Activated CD4-positive, alpha-beta T cell treated with anti-CD3 and anti-CD28 coated beads, Interleukin-2, amount 50 U/mL, for 1 hour (primary cell): ENCODE data around the gene SDCBP2.

Experiments used
- DNase-seq: peaks from one replicate; pipeline ENCODE4 v3.0.0-alpha.2; 2020

Gene SDCBP2

DNA sequence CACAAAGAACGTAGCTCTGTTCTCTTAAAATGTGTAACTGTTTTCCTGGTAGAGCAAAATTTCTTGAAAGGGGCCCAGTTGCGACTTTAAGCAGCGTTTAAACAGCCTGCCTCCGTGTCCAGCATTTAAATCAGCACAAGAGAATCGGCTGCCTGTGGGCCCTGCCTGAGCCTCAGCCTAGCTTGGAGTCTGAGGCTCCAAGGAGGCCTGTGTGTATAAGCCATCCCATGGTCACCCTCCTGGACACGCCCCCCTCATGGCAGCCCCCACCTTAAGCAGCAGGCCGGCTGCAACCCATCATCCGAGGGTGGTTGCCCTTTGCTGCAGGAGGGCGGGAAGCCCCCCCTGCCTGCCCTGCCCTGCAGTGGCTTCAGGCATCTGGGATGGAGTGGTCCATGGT, 18.9 kb downstream of the SDCBP2 start:
- DNase-seq, result no peak

DNA sequence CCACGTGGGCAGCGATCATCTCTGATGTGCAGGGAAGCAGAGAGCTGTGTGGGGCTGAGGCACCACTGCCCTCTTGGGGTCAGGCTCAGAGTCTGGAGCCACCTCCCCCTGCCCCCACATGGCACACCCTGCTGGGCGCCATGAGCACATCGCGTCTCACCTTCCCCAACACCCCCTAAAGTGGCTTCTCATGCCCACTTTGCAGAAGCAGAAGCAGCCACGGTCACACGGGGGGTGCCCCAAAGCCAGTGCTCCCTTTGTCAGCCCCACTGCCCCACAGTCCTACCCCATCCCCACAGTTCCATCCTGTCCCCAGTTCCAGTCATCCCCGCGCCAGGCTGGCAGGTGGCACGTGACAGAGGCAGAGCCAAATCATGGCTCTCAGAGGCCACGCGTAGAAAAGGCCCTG, 19.5 kb downstream of the SDCBP2 start:
- no peak for DNase-seq

DNA sequence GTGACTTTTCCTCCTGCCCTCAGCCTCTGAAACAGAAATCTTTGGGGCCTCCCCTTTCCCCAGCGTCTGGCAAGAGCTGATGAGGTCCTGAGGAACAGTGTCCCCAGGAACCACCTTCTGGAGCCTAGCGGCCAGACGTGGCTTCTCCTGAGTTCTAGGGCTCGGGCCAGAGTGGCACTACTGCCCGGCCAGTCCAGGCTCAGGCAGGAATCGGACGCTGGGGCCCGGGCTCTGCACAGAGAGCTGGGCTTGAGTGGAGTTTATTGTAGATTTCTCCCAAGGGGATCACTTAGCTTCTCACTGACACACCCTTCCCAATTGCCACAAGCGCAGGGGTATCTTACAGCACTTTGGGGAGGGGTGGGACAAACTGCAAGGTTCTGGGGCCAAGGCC, 20.2 kb downstream of the SDCBP2 start:
- no peak for DNase-seq

DNA sequence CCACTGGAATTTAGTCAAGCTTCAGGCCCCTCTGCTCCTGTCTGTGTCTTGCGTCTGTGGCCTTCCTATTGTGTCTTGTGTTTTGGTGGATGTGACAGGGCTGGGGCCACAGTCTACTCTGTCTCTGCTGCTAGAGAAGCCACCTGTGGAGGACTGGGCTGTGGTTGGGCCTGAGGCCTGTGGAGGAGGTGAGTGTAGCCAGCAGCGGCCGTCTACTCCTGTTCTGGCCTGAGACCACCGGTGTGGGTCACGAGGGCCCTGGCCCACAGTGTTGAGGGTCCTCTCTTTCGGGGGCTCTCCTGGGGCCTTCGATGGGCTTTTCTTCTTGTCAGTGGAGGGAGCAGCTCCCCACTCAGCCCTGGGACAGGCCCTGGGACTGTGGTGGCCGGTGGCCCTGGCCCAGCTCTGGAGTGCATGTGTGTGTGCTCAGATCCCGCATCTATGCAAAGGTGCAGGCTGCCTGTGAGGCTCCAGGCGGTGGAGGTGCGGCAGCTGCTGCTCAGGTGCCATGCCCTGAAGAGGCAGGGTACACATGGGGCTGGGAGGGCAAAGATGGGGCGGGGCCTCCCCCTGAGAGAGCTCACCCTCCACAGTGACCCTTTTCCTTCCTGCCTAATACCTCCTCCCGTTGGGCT, 20.8 kb downstream of the SDCBP2 start:
- no peak for DNase-seq

DNA sequence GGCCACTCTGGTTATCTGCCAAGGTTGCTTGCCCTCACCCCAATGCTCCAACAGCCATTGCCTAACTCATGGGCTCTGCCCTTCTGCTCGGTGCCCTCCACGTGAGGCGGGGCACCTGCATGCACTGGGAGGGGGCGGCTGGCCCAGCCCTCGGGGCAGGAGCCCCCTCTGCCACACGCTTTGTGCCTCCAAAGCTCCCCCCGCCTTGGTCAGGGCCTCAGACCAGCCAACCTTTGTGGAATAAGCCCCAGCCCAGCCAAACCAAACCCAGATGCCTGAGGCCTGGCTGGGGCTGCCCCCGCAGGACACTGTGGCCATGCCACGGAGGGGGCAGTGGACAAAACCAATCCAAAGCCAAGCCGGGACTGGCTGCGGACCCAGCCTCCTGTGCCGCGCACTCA, 21.4 kb downstream of the SDCBP2 start:
- DNase-seq, result no peak

DNA sequence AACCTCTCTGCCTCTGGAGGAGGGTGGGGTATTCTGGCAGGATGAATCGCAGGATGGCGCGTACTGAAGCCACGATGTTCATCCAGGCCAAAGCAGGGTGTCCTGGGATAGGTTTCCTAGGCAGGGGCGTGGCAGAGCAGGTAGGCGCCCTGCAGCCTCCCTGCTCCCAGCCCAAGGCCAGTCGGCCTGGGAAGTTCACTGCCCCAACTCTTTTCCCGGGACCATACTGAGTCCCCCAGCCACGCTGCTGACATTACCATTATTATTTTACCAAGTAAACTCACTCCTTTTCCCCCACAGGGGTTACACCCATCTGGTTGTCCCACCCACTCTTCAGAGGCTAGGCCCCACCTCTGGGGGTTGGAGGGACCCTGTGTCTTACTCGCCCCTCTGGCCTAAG, 21.8 kb downstream of the SDCBP2 start:
- DNase-seq, result no peak

DNA sequence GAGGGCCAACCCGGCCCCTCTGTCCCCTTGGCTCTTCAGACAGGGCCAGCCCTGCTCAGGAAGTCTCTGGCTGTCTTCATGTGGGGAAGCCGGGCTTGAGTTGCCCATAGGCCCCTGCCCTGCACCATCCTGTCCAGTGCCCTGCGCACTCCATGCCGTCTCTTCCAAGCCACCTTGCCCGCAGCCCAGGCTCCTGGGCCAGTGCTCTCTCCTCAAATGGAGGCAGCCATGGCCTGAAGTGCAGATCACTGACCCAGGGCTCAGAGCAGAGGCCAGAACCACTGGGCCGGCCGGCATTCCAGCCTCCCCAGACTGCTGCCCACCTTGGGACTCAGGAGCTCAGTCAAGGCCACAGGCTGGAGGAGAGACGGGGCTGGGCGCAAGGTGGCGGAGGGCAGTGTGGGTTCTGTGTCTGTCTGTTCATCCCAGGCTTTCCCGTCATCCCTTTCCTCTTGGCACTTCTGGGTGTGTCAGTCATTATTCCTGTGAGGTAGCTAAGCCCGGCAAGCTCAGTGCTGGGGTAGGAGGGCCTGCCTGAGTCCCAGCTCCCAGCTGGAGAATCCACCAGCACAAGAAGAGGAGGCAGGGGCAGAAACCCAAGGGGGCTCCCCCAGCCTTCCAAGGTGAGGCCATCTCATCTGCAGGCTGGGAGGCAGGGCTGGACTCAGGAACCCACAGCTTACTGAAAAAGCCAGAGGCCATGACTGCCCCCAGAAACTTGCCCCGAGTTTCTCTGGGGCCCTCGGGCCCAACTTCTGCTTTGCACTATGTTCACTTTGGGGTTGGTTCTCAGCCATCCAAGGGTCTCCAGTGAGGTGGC, 22.4 kb downstream of the SDCBP2 start:
- DNase-seq, result no peak

DNA sequence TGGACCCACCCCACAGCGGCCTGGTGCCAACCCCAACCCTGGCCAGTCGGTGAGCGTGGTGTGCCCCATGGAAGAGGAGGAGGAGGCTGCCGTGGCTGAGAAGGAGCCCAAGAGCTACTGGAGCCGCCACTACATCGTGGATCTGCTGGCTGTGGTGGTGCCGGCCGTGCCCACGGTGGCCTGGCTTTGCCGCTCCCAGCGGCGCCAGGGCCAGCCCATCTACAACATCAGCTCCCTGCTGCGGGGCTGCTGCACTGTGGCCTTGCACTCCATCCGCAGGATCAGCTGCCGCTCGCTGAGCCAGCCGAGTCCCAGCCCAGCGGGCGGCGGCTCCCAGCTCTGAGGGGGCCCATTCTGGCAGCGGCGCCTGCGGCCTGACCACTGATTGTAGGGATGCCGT, 23.2 kb downstream of the SDCBP2 start:
- DNase-seq, result no peak

DNA sequence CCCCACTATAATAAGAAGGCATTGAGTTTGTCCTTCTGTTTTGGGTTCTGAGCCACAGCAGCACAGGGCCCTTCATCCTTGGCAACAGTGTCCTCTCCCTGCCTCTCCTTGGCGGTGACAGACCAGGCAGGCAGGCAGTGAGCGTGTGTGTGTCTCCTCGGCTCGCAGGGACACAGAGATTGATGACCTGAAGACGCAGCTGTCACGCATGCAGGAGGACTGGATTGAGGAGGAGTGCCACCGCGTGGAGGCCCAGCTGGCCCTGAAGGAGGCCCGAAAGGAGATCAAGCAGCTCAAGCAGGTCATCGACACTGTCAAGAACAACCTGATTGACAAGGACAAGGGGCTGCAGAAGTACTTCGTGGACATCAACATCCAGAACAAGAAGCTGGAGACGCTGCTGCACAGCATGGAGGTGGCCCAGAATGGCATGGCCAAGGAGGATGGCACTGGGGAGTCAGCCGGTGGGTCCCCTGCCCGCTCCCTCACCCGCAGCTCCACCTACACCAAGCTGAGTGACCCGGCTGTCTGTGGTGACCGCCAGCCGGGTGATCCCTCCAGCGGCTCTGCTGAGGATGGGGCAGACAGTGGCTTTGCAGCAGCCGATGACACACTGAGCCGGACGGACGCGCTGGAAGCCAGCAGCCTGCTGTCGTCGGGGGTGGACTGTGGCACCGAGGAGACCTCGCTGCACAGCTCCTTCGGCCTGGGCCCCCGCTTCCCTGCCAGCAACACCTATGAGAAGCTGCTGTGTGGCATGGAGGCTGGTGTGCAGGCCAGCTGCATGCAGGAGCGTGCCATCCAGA, 24.0 kb downstream of the SDCBP2 start:
- DNase-seq, result no peak

DNA sequence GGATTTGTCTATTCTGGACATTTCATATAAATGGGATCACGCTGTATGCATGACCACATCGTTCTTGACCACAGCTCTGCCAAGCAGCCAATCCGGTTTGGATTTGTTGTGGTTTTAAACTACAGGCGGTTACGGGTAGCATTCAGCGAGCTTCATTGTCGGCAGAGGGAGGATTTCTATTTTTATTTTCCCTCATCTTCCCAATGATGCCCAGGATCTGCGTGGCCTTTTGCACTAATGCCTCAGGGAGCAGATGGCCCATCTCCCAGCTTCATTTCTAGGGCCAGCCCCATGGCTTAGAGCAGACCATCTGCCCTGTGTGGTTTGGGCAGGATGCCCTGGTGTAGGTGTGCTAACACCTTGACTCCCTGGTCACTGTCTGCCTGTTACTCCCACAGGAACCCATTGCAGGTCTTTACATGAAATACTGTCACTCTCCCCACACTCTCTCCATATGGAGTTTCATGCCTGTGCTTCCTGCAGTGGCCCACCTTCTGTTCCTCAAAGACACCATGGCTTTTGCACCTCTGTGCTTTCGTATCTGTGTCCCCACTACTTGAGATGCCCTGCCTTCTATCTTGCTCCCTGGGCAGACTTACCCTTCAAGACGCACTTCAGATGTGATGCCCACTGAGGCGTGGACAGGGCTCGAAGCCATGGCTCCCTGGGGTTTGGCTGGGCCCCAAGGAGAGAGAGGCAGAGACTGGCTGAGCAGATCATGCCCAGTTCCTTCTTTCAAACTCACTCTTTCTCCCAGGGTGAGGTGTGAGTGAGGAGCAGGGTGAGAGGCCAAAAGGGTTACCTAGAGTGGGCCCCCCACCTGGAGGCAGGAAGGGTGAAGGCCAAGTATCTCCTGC, 26.0 kb downstream of the SDCBP2 start:
- DNase-seq, result no peak

DNA sequence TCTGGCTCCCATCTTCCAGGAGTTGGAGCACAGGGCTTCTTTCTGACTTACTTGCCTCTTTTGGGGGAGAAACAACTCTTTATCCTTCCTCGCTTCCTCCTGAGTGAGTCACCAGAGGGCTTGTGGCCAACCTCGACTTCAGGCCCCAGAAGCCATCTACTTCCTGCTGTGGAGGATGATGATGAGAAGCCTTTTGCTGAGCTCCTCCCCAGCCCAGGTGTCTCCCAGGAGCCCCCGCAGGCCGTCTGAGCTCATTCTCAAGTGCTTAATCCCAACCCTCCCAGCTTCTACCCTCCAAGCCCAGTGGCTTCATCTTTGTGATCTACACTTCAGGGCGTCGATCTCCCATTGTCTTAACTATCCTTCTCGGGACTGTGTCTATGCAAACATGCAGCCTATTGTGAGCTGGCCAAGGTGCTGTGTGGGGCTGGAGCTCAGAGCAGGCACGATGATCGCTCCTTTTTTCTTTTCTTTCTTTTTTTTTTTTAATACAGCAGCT, 27.9 kb downstream of the SDCBP2 start:
- peak; percentile 38 for DNase-seq

DNA sequence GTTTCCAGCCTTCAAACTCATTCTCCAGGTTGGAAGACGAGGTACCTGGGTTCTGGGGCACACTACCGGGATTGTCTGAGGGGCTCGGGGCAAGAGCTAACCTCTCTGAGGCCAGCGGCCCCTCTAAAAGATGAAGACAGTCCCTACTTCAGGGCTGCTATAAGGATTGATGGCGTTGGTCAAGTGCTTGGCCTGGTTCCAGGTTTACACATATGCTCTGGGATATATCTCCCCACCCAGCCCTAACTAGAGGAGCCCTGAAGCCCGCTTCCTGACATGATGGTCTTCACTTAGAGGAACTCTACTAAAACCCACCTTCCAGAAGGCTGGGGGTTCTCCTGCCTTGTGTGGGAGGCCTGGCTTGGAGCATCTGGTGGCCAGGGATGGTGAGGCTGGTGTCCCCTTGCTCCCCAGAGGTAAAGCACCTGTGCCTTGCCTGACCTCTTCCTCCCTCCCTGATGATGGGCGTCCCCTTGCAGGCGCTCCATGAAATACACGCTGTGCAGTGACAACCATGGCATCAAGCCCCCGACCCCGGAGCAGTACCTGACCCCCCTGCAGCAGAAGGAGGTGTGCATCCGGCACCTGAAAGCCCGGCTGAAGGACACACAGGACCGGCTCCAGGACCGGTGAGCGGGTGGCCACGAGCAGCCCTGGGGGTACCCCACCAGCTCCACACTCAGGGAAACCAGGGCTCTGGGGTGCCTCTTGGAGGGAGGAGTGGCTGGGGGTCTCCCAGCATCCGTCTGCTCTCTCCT, 28.7 kb downstream of the SDCBP2 start:
- no peak for DNase-seq

DNA sequence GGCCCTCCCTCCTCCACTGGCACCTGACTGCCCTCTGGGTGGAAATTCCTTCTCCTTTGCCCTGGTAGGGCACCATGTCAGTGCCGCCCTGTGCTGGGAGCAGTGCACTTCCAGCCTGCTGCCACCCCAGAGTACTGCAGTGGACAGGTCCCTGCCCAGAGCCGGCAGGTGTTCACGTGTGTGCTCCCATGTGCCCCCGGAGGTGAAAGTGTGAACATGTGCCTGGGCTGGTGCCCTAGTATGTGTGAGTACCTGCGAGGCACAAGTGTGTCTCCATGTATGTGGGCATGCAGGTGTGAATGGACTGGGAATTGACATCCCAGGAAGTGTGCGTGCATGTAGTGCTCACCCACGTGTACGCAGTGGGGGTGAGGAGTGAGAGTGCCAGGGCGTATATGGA, 29.4 kb downstream of the SDCBP2 start:
- DNase-seq, result peak; percentile 42

DNA sequence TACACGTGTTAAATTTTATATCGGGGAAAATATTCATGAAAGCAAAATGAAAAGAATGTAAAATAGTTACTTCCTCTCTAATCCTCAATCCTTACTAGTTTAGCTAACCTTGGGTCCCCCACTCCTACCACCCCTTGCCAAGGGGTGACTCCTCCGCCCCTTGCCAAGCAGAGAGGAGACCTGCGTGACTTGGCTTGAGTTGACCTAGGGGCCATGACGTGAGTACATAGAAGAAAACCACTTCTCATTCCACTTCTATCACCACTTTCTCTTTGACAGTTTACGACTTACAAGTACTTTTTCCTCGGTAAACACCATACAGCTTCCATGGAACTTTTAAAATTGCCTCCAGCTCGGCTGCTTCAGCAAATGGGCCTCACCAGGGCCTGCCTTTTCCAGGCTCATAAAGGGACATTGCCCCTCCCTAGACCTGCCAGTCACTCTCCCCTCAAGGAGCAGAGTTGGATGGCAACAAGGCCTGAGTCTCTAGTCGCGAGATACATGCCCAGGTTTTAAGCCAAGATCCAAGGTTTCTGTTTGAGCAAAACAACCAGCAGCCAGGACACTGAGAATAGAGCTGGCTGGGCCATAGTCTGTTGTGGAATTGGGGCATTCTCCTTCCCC, 29.9 kb downstream of the SDCBP2 start:
- DNase-seq, result no peak

DNA sequence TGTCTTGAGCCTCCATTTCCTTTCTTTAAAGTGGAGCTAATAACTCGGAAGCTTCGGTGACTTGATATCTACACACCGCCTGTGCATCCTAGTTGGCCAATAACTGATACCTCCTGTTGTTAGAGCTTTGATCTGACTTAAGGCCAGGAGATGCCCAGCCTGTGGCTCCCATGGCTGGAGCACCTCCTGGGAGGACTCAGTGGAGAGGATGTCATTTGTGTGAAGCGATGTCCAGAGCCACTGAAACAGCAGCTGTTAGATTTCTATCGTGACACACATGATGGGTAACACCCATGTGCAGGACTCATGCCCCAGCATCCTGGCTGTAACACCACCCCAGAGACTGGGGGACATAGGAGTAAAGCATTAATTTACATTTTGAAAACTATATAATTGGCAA, 30.8 kb downstream of the SDCBP2 start:
- no peak for DNase-seq

DNA sequence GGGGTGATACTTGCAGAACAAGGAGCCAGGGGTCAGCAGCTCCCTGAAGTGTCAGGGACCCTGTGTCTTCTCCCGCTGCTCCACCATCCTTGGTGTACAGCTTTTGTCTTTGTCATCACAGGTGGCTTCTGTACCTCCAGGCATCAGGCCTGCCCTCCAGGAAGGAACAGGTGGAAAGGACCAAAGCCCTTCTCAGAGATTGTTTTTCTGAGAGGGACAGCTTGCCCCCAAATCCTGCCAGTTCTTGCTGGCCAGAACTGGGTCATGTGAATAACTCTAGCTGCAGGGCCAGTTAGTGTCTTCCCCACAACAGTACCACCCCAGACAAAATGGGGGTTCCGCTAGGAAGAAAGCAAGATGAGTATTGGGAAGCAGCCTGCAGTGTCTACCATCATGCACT, 31.5 kb downstream of the SDCBP2 start:
- no peak for DNase-seq

DNA sequence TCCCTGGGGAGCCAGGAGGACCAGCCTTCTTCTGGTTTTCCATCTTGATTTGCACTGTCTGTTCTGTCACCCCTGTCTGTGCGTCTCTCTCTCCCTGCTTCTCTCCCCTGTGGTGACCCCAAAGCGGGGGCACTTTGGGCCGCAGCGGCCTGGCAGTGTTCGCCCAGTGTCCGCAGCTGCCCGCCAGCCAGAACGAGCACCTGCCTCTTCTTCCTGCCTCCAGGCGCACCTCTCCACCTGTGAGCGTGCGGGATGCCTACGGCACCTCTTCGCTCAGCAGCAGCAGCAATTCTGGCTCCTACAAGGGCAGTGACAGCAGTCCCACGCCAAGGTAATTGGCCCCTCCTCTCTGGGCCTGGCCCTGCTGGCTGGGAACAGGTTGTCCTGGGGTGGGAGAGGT, 32.0 kb downstream of the SDCBP2 start:
- no peak for DNase-seq

DNA sequence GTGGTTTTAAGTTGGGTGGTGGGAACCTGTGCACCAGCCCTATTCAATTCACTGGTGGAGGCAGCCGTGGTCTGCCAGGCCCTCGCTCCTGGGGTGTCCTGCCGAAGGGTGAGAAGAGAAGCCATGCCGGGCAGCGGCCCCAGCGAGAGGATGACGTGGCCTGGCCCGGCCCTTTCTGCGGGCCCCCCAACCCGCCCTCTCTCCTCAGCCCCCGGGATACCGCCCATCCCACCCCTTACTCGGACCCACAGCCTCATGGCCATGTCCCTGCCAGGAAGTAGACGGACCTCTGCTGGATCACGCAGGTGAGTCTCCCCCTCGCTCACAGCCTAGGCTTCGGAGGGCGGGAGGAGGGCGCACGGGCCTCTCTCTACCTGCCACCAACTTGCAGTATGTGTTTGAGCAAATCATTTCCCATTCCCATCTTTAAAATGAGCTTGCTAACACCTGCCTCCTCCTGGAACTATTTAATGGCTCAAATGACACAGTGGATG, 32.8 kb downstream of the SDCBP2 start:
- DNase-seq, result no peak

DNA sequence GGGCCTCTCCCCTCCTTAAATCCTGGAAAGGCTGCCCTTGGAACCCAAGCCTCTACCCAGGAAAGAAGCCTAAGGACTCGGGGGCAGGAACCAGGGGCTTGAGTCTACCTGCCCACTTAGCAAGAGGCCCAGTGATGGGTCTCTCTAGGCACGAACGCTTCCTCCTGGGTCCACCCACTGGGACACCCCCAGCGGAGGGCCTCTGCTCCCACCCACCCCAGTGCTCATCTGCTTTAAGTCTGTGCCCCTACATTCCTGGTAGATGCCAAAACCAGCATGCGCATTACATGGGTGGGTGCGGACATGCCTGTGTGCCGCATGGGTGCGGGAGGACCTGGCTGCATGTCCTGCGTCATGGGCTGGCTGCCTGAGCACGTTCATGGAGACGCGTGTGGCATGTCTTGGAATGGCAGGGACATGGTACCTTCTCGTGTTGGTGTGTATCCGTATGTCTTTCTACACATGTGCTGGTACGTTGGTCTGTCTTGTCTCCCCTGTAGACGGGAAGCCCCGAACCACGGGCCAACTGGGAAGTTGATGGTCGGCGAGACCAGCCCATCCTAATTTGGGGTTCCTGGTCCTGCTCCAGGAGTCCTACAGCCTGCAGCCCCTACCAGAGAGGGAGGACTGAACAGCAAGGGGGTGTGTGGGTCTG, 33.5 kb downstream of the SDCBP2 start:
- no peak for DNase-seq

DNA sequence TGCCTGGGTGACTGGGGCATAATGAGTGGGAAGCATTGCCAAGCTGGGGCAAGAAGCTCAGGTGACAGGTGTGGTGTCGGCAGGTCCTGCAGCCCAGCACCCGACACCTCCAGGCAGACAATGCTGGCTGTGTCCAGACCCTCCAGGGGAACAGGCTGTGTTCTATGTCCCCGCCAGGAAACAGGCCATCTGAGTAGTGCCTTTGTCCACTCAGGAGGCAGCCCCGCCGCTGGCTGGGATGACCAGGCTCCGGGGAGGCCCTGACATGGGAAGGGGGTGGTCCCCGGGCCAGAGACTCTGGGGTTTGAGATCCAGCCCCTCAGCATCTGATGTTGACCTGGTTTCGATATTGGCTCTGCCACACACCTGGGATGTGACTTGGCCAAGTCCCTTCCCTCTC, 34.4 kb downstream of the SDCBP2 start:
- no peak for DNase-seq
